Measurements from ENCODE around the gene GHRH. TPM values are rescaled to one million over a fixed set of nuclear protein-coding genes. Genes with fewer than 3 reads are reported as not detected.

The GHRH gene
- total RNA-seq, 1 donor from 2014 or later, result not detected

DNA sequence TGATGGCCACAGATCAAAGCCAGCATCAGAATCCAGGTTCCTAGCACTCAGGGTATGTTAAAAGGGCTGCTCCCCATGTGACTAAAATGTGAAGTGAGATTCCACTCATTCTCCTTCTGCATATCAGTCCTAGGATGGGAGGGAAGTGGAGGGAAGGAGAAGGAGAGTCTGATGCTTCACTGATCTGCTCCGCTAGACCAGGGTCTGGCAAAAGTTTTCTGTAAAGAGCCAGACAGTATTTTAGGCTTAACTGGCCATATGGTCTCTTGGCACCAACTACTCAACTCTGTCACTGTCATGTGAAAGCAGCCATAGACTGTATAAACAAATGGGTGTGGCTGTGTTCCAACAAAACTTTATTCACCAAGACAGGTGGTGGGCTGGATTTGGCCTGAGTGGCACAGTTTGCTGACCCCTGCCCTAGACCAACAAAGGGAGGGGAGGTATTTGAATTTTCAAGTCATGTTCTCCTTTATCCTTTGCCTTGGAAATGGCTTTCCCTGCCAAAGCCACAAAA lies 22.6 kb downstream of the GHRH start:
- no peaks in the 10 kb centered on the region for H3K27me3 ChIP-seq (ENCODE audit: control insufficient read depth, insufficient read depth, low read length)
- DNase-seq (ENCODE audit: low read depth), result no peak
- H3K36me3 ChIP-seq (ENCODE audit: control insufficient read depth, insufficient read depth, low read length), result peaks cover 4% of the 10 kb centered on the region
- no peak overlapping the region for H3K4me3 ChIP-seq (ENCODE audit: low read depth, low read length)
- TF ChIP-seq, protein P1, sequence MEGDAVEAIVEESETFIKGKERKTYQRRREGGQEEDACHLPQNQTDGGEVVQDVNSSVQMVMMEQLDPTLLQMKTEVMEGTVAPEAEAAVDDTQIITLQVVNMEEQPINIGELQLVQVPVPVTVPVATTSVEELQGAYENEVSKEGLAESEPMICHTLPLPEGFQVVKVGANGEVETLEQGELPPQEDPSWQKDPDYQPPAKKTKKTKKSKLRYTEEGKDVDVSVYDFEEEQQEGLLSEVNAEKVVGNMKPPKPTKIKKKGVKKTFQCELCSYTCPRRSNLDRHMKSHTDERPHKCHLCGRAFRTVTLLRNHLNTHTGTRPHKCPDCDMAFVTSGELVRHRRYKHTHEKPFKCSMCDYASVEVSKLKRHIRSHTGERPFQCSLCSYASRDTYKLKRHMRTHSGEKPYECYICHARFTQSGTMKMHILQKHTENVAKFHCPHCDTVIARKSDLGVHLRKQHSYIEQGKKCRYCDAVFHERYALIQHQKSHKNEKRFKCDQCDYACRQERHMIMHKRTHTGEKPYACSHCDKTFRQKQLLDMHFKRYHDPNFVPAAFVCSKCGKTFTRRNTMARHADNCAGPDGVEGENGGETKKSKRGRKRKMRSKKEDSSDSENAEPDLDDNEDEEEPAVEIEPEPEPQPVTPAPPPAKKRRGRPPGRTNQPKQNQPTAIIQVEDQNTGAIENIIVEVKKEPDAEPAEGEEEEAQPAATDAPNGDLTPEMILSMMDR (IDR thresholded peaks at IDR 0.05; ENCODE audit: insufficient read depth, low read length, poor library complexity, severe bottlenecking), result no peak

DNA sequence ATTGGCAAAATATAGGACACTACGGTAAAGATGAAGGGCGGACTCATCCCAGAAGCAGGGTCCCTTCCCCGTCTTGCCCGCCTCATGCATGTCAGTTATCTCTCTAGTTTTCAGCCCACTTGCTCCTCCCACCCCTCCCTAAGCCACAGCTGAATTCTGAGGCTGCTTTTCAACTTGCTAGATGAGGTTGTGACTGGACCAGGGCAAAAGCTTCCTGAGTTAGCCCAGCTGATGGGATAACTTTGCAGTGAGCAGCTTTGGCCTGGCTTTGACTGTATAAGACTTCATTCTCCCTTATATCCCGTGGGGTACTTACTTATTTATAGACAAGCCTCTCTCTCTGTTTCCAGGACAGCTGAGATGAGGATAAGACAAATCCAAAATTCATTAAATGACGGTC lies 23.2 kb downstream of the GHRH start:
- H3K36me3 ChIP-seq (ENCODE audit: control insufficient read depth, insufficient read depth, low read length), result peaks cover 4% of the 10 kb centered on the region
- DNase-seq (ENCODE audit: low read depth), result no peak
- no peak overlapping the region for H3K4me3 ChIP-seq (ENCODE audit: low read depth, low read length)
- TF ChIP-seq, protein P1 (IDR thresholded peaks at IDR 0.05; ENCODE audit: insufficient read depth, low read length, poor library complexity, severe bottlenecking), result no peak
- no peaks in the 10 kb centered on the region for H3K27me3 ChIP-seq (ENCODE audit: control insufficient read depth, insufficient read depth, low read length)

DNA sequence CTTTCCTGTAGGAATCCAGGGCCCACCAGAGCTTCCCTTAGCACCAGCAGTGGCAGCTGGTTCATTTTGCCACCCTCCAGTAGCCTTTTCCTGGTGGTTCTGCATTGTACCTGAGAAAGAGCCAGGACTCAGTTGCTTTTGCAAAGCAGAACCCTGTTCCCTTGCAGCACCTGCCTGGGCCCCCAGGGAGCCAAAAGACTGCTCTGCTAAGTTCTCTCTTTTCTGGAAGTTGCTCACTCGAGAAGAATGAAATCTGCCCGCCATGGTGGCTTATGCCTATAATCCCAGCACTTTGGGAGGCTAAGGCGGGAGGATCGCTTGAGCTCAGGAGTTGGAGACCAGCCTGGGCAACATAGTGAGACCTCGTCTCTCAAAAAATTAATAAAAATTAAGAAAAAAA lies 24.0 kb downstream of the GHRH start:
- no peak overlapping the region for H3K4me3 ChIP-seq (ENCODE audit: low read depth, low read length)
- no peak for DNase-seq (ENCODE audit: low read depth)
- H3K27me3 ChIP-seq (ENCODE audit: control insufficient read depth, insufficient read depth, low read length), result no peaks in the 10 kb centered on the region
- peaks cover 4% of the 10 kb centered on the region for H3K36me3 ChIP-seq (ENCODE audit: control insufficient read depth, insufficient read depth, low read length)
- TF ChIP-seq, protein P1 (IDR thresholded peaks at IDR 0.05; ENCODE audit: insufficient read depth, low read length, poor library complexity, severe bottlenecking), result no peak

DNA sequence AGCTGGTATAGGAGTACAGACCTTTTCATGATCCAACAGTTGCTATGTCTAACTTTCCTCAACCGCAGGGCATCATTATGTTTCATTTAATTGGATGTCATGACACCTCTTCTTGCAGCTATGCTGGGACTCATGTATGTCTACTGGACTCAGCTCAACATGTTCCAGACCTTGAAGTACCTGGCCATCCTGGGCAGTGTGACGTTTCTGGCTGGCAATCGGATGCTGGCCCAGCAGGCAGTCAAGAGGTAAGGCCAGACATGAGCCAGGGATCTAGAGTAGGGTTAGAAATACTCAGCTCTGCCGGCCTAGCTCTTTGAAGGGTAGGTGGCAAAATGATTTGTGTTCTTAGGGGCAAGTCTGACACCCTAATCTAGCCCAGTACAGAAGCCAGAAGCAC lies 25.2 kb downstream of the GHRH start:
- TF ChIP-seq, protein P1 (IDR thresholded peaks at IDR 0.05; ENCODE audit: insufficient read depth, low read length, poor library complexity, severe bottlenecking), result no peak
- H3K36me3 ChIP-seq (ENCODE audit: control insufficient read depth, insufficient read depth, low read length), result peaks cover 3% of the 10 kb centered on the region
- no peak overlapping the region for H3K4me3 ChIP-seq (ENCODE audit: low read depth, low read length)
- no peaks in the 10 kb centered on the region for H3K27me3 ChIP-seq (ENCODE audit: control insufficient read depth, insufficient read depth, low read length)
- DNase-seq (ENCODE audit: low read depth), result no peak

DNA sequence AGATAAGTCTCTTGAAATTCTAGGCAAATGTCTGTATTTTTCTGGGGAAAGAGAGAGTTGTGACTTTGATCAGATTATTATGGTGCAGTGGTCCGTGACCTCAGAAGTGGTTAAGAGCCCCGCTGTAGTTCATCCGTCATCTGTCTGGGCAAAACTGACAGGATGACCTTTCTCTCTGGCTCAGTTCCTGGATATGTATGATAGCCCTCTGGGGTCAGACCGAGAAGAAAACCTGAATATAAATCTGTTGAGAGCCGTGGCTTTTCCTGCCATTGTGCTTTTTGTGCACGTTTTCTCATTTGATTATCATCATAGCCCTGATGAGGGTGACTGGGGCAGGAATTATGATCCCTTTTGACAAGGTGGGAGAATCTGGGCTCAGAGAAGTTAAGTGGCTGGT lies 26.5 kb downstream of the GHRH start:
- TF ChIP-seq, protein P1 (IDR thresholded peaks at IDR 0.05; ENCODE audit: insufficient read depth, low read length, poor library complexity, severe bottlenecking), result no peak
- DNase-seq (ENCODE audit: low read depth), result no peak
- Histone ChIP-seq H3K27me3 (ENCODE audit: control insufficient read depth, insufficient read depth, low read length) (no peaks in the 10 kb centered on the region), H3K36me3 (ENCODE audit: control insufficient read depth, insufficient read depth, low read length) (peaks cover 3% of the 10 kb centered on the region), H3K4me3 (ENCODE audit: low read depth, low read length) (no peak overlapping the region)

DNA sequence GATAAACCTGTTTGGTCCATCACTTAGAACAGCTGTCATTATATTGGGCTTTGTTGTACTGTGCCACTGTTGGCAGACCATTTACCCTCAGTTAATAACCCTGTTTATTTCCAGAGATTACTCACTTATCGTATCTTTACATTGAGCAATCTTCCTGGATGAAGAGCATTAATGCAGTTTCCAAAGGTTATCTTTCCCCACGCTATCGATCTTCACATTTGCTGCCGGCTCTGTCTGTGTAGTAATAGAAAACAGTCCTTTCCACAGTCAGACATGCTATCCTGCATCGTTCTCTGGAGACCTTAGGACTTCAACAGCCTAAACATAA lies 27.4 kb downstream of the GHRH start:
- Histone ChIP-seq H3K4me3 (ENCODE audit: low read depth, low read length) (no peak overlapping the region), H3K27me3 (ENCODE audit: control insufficient read depth, insufficient read depth, low read length) (no peaks in the 10 kb centered on the region), H3K36me3 (ENCODE audit: control insufficient read depth, insufficient read depth, low read length) (peaks cover 3% of the 10 kb centered on the region)
- DNase-seq (ENCODE audit: low read depth), result no peak
- TF ChIP-seq, protein P1 (IDR thresholded peaks at IDR 0.05; ENCODE audit: insufficient read depth, low read length, poor library complexity, severe bottlenecking), result no peak

Measured in kidney epithelial cell (primary cell).